ENCODE data around the gene TRPC6. TPM values are rescaled to one million over a fixed set of nuclear protein-coding genes. Genes with fewer than 3 reads are reported as not detected.
A peak's percentile ranks its signal among the peaks of the same experiment; 100 is the strongest.

TRPC6 gene
- total and polyA plus RNA-seq, 2 experiments from 2014 or later: 0.13 to 4.8 TPM

GRCh38 chr11:101444851-101445250, 139.0 kb downstream of the TRPC6 start:
- no peak for DNase-seq (ENCODE audit: low spot score)
- Histone ChIP-seq H3K9me2 (replicated peaks; ENCODE audit: insufficient read depth) (no peaks in the 10 kb centered on the region), H3K4me2 (no peak overlapping the region), H3K9me3 (ENCODE audit: low read depth) (no peaks in the 10 kb centered on the region), H3K4me3 (no peak overlapping the region), H3K36me3 (replicated peaks; ENCODE audit: insufficient read depth, low read depth) (no peaks in the 10 kb centered on the region), H3K27ac (no peak overlapping the region), H3K4me1 (ENCODE audit: insufficient read depth) (no peaks in the 10 kb centered on the region), H2AFZ (no peak overlapping the region), H4K20me1 (ENCODE audit: insufficient read depth, poor library complexity, severe bottlenecking) (no peaks in the 10 kb centered on the region), H3K27me3 (no peaks in the 10 kb centered on the region), H3K79me2 (no peaks in the 10 kb centered on the region)
- 94% methylated on average over 1 of the region's 1 CpG for WGBS (ENCODE audit: low lambda C conversion rate, missing lambda C conversion rate)
- TF ChIP-seq EZH2 (IDR thresholded peaks at IDR 0.05; ENCODE audit: borderline replicate concordance) (no peak), EZH2phosphoT487 (IDR thresholded peaks at IDR 0.05; ENCODE audit: low read depth, severe bottlenecking, unreplicated experiment) (no peak)
- TF ChIP-seq, protein P1, sequence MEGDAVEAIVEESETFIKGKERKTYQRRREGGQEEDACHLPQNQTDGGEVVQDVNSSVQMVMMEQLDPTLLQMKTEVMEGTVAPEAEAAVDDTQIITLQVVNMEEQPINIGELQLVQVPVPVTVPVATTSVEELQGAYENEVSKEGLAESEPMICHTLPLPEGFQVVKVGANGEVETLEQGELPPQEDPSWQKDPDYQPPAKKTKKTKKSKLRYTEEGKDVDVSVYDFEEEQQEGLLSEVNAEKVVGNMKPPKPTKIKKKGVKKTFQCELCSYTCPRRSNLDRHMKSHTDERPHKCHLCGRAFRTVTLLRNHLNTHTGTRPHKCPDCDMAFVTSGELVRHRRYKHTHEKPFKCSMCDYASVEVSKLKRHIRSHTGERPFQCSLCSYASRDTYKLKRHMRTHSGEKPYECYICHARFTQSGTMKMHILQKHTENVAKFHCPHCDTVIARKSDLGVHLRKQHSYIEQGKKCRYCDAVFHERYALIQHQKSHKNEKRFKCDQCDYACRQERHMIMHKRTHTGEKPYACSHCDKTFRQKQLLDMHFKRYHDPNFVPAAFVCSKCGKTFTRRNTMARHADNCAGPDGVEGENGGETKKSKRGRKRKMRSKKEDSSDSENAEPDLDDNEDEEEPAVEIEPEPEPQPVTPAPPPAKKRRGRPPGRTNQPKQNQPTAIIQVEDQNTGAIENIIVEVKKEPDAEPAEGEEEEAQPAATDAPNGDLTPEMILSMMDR (IDR thresholded peaks at IDR 0.05; ENCODE audit: poor library complexity): no peak

DNA sequence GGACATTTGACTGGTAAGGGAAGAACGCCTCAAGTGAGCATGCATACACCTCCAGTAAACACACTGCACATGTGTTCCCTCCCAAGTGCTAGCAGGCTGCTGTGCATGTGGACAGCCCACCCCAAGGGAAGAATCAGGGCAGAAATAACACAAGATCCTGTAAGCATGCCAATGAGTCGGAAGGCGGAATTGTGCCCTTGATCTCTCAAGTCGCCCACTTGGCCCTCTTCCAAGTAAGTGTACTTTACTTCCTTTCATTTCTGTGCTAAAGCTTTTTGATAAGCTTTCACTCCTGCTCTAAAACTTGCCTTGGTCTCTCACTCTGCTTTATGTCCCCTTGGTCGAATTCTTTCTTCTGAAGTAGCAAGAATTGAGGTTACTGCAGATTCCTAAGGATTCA, 139.6 kb downstream of the TRPC6 start:
- no peak overlapping the region for H3K27ac ChIP-seq
- no peaks in the 10 kb centered on the region for H3K27me3 ChIP-seq
- no peaks in the 10 kb centered on the region for H3K36me3 ChIP-seq (replicated peaks; ENCODE audit: insufficient read depth, low read depth)
- no peaks in the 10 kb centered on the region for H4K20me1 ChIP-seq (ENCODE audit: insufficient read depth, poor library complexity, severe bottlenecking)
- 56% methylated on average over 5 of the region's 5 CpGs for WGBS (ENCODE audit: low lambda C conversion rate, missing lambda C conversion rate)
- peak; percentile 31 for DNase-seq (ENCODE audit: low spot score)
- H3K4me3 ChIP-seq: no peak overlapping the region
- no peaks in the 10 kb centered on the region for H3K9me3 ChIP-seq (ENCODE audit: low read depth)
- H3K4me2 ChIP-seq: no peak overlapping the region
- TF ChIP-seq EZH2phosphoT487 (IDR thresholded peaks at IDR 0.05; ENCODE audit: low read depth, severe bottlenecking, unreplicated experiment) (no peak), EZH2 (IDR thresholded peaks at IDR 0.05; ENCODE audit: borderline replicate concordance) (no peak)
- TF ChIP-seq, protein P1 (IDR thresholded peaks at IDR 0.05; ENCODE audit: poor library complexity): no peak
- H3K79me2 ChIP-seq: no peaks in the 10 kb centered on the region
- no peak overlapping the region for H2AFZ ChIP-seq
- no peaks in the 10 kb centered on the region for H3K9me2 ChIP-seq (replicated peaks; ENCODE audit: insufficient read depth)
- no peaks in the 10 kb centered on the region for H3K4me1 ChIP-seq (ENCODE audit: insufficient read depth)

GRCh38 chr11:101442936-101443521, 140.8 kb downstream of the TRPC6 start:
- no peaks in the 10 kb centered on the region for H3K27me3 ChIP-seq
- no peak overlapping the region for H3K4me2 ChIP-seq
- H3K4me3 ChIP-seq: no peak overlapping the region
- H3K36me3 ChIP-seq (replicated peaks; ENCODE audit: insufficient read depth, low read depth): no peaks in the 10 kb centered on the region
- H3K79me2 ChIP-seq: no peaks in the 10 kb centered on the region
- H2AFZ ChIP-seq: no peak overlapping the region
- H4K20me1 ChIP-seq (ENCODE audit: insufficient read depth, poor library complexity, severe bottlenecking): no peaks in the 10 kb centered on the region
- no peak for TF ChIP-seq EZH2 (IDR thresholded peaks at IDR 0.05; ENCODE audit: borderline replicate concordance)
- TF ChIP-seq, protein P1 (IDR thresholded peaks at IDR 0.05; ENCODE audit: poor library complexity): no peak
- 90% methylated on average over 8 of the region's 8 CpGs for WGBS (ENCODE audit: low lambda C conversion rate, missing lambda C conversion rate)
- H3K4me1 ChIP-seq (ENCODE audit: insufficient read depth): no peaks in the 10 kb centered on the region
- H3K9me2 ChIP-seq (replicated peaks; ENCODE audit: insufficient read depth): no peaks in the 10 kb centered on the region
- no peaks in the 10 kb centered on the region for H3K9me3 ChIP-seq (ENCODE audit: low read depth)
- DNase-seq (ENCODE audit: low spot score): no peak
- no peak overlapping the region for H3K27ac ChIP-seq

Measured in hepatocyte (in vitro differentiated cells).